Measurements from ENCODE around the gene PAH. TPM values are rescaled to one million over a fixed set of nuclear protein-coding genes. Genes with fewer than 3 reads are reported as not detected.

PAH gene
- total RNA-seq, 2 experiments from 2014 or later, result not detected

DNA sequence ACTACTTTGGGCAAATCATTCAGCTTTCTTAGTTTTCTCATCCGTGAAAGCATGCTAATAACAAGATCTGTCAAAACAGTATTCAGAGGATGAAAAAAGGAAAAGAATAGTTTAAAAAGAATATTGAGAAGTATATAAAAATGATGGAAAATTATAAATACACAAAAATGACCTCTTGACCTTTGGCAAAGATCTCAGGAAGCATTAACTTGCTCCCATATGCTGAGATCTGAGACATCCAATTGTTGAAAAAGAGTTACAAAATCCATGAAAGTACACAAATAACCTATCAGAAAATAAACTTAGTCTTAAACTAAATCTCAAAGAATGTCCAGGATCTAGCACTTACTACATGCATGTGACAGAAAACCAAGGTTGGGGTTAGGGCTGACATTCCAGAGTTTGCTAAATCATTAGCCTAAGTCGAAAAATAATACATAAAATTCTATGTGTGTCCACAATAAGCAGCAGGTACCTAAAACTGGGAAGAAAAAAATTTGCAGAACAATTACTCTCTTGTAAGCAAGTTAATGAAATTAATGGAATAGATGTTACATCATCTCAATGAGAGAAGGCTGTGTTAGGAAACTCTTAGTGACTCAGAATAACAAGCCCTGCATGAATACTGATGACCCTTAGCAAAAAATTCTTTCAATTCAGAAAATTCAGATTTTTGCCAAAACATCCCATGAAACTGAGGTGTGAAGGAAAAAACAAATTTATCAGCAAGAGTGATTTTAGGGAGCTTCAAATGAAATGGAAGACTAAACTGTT is 3.4 kb downstream of the PAH start:
- ATAC-seq (ENCODE audit: poor library complexity), result no peak
- Mint-ChIP-seq H3K27me3 (peaks cover 8% of the 10 kb centered on the region), H3K36me3 (ENCODE audit: low read depth) (no peaks in the 10 kb centered on the region), H3K4me3 (no peak overlapping the region), H3K9me3 (no peaks in the 10 kb centered on the region), H3K27ac (no peak overlapping the region), H3K4me1 (ENCODE audit: low read depth) (no peaks in the 10 kb centered on the region)
- no peak overlapping the region for H3K4me3 ChIP-seq (ENCODE audit: low read length)
- intact Hi-C loops (cut with DNase I, micrococcal nuclease), result no loop called here
- TF ChIP-seq, protein P1, sequence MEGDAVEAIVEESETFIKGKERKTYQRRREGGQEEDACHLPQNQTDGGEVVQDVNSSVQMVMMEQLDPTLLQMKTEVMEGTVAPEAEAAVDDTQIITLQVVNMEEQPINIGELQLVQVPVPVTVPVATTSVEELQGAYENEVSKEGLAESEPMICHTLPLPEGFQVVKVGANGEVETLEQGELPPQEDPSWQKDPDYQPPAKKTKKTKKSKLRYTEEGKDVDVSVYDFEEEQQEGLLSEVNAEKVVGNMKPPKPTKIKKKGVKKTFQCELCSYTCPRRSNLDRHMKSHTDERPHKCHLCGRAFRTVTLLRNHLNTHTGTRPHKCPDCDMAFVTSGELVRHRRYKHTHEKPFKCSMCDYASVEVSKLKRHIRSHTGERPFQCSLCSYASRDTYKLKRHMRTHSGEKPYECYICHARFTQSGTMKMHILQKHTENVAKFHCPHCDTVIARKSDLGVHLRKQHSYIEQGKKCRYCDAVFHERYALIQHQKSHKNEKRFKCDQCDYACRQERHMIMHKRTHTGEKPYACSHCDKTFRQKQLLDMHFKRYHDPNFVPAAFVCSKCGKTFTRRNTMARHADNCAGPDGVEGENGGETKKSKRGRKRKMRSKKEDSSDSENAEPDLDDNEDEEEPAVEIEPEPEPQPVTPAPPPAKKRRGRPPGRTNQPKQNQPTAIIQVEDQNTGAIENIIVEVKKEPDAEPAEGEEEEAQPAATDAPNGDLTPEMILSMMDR (IDR thresholded peaks at IDR 0.05), result no peak
- H3K27ac ChIP-seq (ENCODE audit: low read depth in 1 of 2, low read length in 2 of 2), result no peak overlapping the region
- peaks cover 0 to 9% of the 10 kb centered on the region in 2 experiments for H3K9me3 ChIP-seq (ENCODE audit: control insufficient read depth in 1 of 2, insufficient read depth in 1 of 2, low read length in 2 of 2)
- POLR2A ChIA-PET, result no interaction called here
- H3K36me3 ChIP-seq (ENCODE audit: insufficient read depth, low read length), result no peaks in the 10 kb centered on the region
- DNase-seq, result no peak
- CTCF ChIA-PET, result no interaction called here
- no peaks in the 10 kb centered on the region for H3K27me3 ChIP-seq (ENCODE audit: control insufficient read depth in 1 of 2, insufficient read depth in 2 of 2, low read length in 2 of 2)
- H3K4me1 ChIP-seq (ENCODE audit: insufficient read depth, low read length), result peaks cover 13% of the 10 kb centered on the region

GRCh38 chr12:102912258-102912657 is 4.8 kb downstream of the PAH start:
- no peaks in the 10 kb centered on the region for H3K36me3 ChIP-seq (ENCODE audit: insufficient read depth, low read length)
- H3K27me3 ChIP-seq (ENCODE audit: control insufficient read depth in 1 of 2, insufficient read depth in 2 of 2, low read length in 2 of 2), result no peaks in the 10 kb centered on the region
- intact Hi-C loops (cut with DNase I, micrococcal nuclease), result no loop called here
- ATAC-seq (ENCODE audit: poor library complexity) (no peak), DNase-seq (no peak)
- no peaks in the 10 kb centered on the region for H3K36me3 Mint-ChIP-seq (ENCODE audit: low read depth)
- H3K9me3 ChIP-seq (ENCODE audit: control insufficient read depth in 1 of 2, insufficient read depth in 1 of 2, low read length in 2 of 2), result peaks cover 0 to 8% of the 10 kb centered on the region in 2 experiments
- no peak overlapping the region for H3K4me3 ChIP-seq (ENCODE audit: low read length)
- H3K27me3 Mint-ChIP-seq, result no peaks in the 10 kb centered on the region
- ChIA-PET POLR2A (no interaction called here), CTCF (no interaction called here)
- no peak overlapping the region for H3K27ac Mint-ChIP-seq
- no peaks in the 10 kb centered on the region for H3K4me1 Mint-ChIP-seq (ENCODE audit: low read depth)
- H3K27ac ChIP-seq (ENCODE audit: low read depth in 1 of 2, low read length in 2 of 2), result no peak overlapping the region
- no peak overlapping the region for H3K4me3 Mint-ChIP-seq
- no peaks in the 10 kb centered on the region for H3K9me3 Mint-ChIP-seq
- TF ChIP-seq, protein P1 (IDR thresholded peaks at IDR 0.05), result no peak
- peaks cover 6% of the 10 kb centered on the region for H3K4me1 ChIP-seq (ENCODE audit: insufficient read depth, low read length)

GRCh38 chr12:102911320-102911719 is 5.7 kb downstream of the PAH start:
- no peaks in the 10 kb centered on the region for H3K36me3 Mint-ChIP-seq (ENCODE audit: low read depth)
- H3K4me1 Mint-ChIP-seq (ENCODE audit: low read depth), result no peaks in the 10 kb centered on the region
- ChIA-PET POLR2A (no interaction called here), CTCF (no interaction called here)
- Histone ChIP-seq H3K36me3 (ENCODE audit: insufficient read depth, low read length) (no peaks in the 10 kb centered on the region), H3K27me3 (ENCODE audit: control insufficient read depth in 1 of 2, insufficient read depth in 2 of 2, low read length in 2 of 2) (no peaks in the 10 kb centered on the region), H3K4me1 (ENCODE audit: insufficient read depth, low read length) (no peaks in the 10 kb centered on the region), H3K27ac (ENCODE audit: low read depth in 1 of 2, low read length in 2 of 2) (no peak overlapping the region), H3K4me3 (ENCODE audit: low read length) (no peak overlapping the region), H3K9me3 (ENCODE audit: control insufficient read depth in 1 of 2, insufficient read depth in 1 of 2, low read length in 2 of 2) (peaks cover 0 to 4% of the 10 kb centered on the region in 2 experiments)
- TF ChIP-seq, protein P1 (IDR thresholded peaks at IDR 0.05), result no peak
- DNase-seq (no peak), ATAC-seq (ENCODE audit: poor library complexity) (no peak)
- H3K9me3 Mint-ChIP-seq, result no peaks in the 10 kb centered on the region
- intact Hi-C loops (cut with DNase I, micrococcal nuclease), result no loop called here
- H3K27me3 Mint-ChIP-seq, result no peaks in the 10 kb centered on the region
- H3K27ac Mint-ChIP-seq, result no peak overlapping the region
- H3K4me3 Mint-ChIP-seq, result no peak overlapping the region

Measured in CD4-positive, alpha-beta T cell (primary cell).